Activated T-cell treated with anti-CD3 and anti-CD28 coated beads, Interleukin-2, amount 50 U/mL, for 1 hour (primary cell): Measurements from ENCODE around the gene EHMT1.

Experiments used
- DNase-seq: peaks from one replicate; pipeline ENCODE4 v3.0.0-alpha.2; 2020

Gene EHMT1

DNA sequence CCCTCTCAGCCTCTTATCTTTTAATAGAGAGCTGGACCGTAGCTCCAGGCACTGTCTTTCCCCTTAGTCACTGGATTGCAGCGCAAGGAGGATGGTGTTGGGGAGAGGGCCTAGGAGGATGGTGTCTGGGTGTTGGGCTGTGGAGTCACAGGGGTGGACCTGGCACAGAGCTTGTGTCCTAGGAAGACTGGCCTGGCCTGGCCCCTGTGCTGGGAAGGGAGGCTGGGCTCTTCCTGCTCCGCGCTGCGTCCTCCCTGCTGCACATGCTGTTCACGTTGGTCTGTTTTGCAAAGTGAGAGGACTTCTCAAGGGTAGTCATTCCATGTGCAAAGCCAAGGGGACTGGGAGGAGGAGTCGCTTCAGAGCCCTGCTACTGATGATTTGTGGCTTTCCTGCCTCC, 123.9 kb downstream of the EHMT1 start:
- no peak for DNase-seq

DNA sequence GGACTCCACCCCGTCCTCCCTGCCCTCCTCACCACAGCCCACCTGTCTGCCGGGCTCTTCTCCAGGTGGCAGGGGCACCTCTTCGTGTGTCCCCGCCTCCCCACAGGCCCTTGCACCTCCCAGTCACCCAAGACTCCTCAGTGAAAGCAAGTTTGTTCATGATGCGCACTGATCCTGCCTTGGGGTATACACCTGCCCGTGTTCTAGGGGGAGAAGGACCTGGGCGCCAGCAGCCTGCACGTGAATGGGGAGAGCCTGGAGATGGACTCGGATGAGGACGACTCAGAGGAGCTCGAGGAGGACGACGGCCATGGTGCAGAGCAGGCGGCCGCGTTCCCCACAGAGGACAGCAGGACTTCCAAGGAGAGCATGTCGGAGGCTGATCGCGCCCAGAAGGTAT, 124.9 kb downstream of the EHMT1 start:
- DNase-seq: no peak

DNA sequence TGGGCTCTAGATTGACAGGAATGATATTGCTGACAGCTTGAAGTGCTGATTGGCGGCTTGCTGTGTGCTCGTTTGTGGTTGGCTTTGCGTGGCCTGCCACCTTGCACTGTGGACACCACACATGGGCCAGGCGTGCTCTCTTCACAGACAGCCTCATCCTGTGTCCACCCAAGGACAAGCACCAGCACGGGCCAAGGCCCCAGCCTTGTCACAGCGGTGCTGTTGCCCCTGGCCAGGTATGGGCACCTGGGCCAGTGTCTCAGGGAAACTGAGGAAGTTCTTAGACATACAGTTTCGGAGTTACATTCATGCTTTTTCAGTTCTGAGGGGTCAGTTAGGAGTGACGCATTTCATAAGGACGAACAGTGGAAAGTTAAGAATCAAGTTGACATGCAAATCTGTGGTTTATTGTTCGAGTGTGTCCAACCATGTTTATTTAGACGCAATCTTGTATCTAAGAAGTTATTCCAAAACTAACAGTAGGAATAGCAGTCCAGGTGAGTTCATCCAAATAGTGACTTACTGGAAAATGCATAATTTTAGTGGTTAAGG, 125.9 kb downstream of the EHMT1 start:
- DNase-seq: no peak

DNA sequence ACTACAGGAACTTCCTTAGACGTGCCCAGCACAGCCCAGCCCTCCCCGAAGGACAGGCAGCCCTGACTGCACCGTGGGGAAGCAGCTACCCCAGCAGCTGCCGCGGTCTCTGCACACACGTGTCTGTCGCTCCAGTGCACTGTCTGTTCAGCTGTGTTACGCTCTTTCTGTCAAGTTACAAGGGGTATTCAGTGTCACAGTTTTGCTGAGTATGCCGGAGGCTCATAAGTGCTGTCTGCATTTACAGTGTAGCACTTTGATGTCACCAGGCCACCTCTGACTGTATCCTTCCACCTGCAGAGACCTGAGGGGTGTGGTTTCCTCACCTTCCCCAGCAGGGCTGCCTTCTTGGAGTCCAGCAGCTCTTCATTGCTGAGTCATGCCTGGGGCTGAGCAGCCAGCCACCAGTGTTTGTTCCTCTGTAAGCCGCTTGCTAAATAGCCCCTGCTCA, 126.8 kb downstream of the EHMT1 start:
- DNase-seq: no peak

DNA sequence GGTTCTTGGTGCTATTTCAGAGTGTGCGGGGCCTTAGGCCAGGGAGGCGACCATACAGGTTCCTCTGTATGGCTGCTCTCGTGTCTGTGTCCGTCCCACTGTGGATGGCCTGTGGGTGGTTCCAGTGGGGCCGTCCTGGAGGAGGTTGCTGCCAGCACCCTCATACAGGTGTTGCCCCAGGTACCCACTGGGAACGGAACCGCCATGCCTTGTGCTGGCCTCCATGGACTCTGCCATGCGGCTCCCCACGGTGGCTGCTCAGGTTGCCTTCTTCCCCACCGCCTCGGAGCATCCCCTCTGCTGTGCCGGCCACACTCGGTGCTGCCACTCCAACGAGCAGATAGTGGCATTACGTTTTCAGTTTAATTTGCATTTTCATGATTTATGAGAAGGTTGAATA, 129.5 kb downstream of the EHMT1 start:
- no peak for DNase-seq

DNA sequence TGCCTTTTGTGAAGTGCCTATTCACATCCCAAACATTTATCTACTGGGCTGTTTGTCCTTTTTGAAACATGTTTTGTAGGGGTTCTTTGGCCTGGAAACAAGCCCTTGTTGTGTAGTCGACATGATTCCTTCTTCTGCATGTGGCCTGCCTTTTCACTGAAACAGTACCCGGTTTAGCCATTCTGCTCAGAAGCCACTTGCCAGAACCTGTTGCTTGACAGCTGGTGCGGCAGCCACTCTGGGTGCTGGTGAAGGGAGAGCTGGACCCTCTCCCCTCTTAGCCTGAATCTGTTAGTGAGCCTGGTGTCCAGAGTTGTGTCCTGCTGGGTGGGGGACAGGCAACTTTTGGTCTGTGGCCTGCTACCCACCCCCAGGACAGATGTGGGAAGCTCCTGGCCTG, 129.9 kb downstream of the EHMT1 start:
- DNase-seq: no peak

DNA sequence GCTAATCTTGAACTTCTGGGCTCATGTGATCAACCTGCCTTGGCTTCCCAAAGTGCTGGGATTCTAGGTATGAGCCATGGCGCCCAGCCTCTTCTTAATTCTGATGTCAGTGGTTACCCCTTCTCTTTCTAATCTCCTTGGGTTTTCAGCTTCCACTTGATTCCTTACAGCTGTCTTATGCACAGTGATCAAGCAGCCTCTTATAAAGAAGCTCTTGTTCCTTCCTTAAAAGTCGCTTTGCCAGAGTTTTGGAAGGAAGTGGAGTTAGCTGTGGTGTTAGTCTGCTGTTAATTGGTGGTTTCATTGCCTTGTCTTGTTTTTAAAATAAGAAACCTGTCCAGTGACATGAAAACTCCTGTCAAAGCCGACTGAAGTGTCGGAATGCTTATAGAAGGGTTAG, 130.7 kb downstream of the EHMT1 start:
- no peak for DNase-seq

DNA sequence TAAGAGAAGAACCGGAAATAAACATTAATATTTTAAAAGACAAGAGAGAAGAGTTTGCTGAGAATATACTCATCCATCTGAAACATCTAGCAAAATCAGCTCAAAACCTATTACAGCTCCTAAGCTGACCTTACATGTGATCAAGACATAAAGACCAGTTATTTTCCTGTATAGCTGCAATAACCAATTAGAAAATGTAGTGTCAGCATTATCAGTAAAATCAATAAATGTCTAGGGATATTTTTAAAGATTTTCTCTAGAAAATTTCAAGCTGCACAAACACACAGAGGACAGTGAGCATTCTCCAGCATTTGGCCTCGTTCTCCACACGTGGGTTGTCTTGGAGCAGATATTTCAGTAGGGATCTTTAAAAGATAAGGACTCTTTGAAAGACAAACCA, 131.2 kb downstream of the EHMT1 start:
- DNase-seq: no peak

DNA sequence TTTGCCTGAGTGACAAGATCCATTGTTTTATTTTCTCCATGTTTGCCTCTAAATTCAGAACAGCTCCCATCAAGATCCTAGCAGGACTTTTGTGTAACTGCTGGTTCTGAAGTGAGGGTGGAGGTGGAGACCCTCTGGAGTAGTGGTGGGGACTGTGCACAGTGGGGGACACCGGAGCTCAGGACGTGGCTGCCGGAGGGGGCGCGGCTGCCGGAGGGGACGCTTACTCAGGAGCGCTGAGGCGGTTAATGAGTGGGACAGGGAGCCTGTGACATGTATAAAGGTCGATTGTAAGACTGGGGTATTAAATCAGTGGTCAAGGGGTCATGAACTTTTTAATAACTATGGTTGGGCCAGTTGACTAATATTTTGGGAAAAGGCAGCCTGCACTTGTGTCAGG, 131.8 kb downstream of the EHMT1 start:
- DNase-seq: no peak

DNA sequence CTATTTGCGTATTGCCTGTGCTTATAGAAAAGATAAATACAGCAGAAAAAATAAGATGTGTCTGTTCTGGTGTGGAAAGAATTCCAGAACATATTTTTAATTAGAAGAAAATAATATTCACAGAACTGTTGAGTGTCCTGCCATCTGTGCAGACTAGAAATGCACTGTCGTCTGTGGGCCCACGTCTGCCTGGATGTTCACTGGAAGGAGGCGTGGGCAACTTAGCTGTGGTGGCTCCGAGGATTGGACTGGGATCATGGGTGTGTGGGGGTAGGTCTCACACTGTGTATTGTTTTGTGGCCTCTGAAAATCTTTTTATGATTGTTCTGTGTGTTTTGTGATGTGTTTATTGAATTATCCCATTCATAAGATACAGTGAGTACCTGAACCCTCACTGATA, 132.8 kb downstream of the EHMT1 start:
- DNase-seq: no peak

DNA sequence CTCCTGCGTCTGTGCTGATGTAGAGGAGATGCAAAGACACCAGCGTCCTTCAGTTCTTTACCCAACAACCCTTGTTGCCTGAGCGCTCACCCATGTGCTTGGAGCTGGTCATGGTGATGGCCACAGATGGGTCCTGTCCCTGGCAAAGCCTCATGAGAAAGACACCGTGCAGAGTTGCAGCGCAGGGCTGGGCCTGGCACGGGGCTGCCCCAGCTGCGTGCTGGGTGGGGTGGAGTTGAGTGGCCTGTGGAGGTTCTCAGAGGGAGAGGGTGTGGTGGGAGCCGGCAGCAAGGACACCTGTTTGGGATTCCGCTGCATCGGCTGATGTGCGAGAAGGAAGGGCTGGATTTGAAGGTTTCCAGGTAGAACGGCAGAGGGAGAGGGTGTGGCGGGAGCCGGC, 133.6 kb downstream of the EHMT1 start:
- no peak for DNase-seq

DNA sequence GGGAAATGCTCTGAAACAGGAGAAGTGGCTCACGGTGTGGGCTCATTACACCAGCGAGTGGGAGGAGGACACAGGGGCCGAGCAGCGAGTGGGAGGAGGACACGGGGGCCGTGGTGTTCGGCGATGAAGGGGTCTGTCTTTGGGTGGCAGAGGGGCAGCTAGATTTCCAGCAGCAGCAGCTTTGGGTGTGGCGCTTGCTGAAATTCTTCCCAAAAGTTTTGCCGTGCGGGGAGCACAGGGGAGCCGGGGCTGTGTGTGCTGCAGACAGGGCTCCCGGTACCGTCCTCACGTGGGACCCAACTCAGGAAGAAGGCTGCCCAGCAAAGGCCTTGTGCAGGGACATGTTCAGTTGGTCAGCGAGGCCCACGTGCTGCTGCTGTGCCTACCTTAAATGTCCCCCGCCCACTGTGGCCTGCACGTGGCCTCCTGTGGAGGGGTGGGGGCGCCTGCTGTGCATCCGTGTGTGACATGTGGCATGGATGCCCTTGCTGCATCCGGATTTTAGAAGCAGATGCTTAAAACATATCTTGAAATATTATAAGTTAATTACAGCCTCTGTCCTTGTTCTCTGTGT, 134.5 kb downstream of the EHMT1 start:
- no peak for DNase-seq

DNA sequence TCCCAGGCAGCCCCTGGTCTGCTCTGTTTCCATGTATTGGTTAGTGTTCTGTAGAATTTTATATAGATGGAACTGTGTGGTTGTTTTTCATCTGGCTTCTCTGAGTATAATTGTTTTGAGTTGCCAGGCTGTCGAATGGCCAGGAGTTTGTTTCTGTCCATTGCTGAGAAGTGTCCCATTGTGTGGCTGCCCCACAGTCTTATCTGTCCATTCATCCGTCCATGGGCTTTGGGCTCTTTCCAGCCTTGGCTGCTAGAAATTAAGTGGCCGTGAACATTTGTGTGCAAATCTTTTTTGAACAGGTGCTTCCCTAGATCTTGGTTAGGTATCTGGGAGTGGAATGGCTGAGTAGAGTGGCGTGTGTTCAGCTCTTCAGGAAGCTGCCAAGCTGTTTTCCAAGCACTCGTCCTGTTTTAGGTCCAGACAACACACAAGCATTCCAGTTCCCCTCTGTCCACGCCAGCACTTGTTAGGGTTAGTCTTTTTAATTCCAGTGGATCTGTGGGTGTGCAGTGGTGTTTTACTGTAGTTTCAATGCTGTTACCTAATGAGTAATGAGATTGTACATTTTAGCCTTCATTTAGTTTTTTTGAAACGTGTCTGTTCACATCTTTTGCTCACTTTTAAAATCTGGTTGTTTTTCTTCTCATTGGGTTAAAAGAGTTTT, 136.6 kb downstream of the EHMT1 start:
- DNase-seq: no peak

DNA sequence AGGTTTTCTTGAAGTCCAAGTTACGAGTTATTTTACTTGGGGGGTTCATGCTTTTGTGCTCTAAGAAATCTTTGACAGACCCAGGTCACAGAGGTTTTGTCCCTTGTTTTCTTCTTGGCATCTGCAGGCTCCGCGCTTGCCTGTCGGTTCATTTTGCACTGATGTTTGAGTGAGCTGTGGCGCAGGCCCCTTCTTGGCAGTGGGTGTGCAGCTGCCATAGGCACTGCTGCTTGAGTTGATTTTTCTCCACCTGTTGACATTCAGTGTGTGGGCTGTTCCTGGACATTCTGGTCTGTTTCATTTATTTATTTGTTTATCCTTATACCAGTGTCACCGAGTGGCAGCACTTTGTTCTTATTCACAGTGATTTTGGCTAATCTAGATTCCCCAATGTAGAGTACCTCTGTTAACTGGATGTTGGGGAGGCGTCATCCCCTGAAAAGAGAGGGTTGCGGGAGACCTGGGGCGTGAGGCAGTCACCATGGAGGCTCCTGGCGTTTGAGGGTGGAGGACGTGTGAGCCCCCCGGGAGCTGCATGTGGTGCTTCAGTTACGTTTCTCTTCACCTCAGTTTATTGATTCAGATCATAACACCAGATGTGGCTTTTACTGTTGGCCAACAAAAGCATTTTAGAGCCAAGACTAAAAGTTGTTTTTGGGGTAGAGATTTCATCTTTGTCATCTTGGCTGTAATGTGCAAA, 137.4 kb downstream of the EHMT1 start:
- DNase-seq: no peak

DNA sequence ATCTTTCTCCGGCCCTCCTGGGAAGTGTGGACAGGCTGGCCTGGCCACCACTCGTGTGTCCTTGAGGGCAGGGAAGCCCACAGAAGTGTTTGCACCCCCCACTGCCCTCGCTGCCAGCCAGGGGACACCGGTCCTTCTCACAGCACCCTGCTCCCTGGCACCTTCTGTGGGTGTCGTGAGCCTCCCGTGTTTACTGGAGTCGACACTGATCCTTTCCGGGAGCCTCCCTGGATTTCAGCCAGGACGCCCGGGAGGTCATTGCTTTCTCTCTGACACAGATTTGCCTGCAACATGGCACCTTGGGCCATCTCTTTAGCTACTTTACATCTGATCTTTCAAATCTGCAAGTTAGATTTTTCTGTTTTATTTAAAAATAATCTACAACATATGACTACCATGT, 138.3 kb downstream of the EHMT1 start:
- DNase-seq: no peak

DNA sequence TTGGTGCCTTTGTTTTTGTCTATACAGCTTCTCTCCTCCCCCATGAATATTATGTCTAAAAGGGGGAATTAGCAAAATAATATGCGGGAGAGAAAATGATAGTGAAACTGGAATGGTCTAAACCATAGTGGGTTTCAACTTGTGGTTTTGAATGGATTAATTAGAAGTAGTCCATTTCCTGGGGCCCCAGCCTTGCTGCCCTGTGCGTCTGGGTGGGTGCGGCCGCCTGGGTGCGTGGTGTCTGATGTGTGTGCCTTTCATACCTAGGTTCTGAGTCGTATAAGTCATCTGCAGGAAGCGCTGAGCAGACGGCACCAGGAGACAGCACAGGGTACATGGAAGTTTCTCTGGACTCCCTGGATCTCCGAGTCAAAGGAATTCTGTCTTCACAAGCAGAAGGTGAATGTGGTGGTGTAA, 138.8 kb downstream of the EHMT1 start:
- no peak for DNase-seq

DNA sequence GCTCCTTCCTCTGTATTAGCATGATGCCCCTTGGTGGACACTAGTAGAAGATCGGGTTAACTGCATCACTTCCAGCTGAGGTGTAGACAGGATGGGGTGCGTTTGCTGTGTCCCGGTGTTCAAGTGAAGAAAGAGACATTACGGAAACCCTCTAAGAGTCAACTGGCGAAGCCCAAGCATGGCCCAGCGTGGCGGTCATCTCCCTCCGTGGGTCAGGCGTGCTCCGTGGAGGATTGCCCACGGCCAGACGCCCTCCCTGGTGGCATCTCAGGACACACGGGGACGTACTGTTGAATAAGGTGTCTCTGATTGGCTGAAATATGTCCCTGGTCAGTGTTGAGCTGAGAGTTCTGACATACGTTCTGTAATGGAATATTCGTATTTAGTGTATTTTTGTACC, 139.3 kb downstream of the EHMT1 start:
- DNase-seq: no peak

DNA sequence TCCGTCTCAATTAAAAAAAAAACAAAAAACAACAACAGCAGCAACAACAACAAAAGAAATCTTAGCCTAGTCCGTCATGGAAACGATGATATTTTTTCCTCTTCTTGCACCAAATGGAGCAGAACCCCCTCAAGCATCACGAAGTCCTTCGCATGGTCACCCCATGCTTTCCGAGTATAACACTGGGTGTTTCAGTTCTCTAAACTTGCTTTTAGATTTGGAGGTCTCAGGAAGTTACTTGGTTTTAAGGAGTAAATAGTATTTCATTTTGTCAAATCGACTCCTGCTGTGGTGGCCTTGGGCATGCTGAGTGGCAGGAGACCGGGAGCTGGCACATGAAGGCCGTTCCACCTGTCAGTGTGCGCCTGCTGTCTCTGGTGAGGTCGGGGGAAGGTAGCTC, 140.3 kb downstream of the EHMT1 start:
- DNase-seq: no peak

DNA sequence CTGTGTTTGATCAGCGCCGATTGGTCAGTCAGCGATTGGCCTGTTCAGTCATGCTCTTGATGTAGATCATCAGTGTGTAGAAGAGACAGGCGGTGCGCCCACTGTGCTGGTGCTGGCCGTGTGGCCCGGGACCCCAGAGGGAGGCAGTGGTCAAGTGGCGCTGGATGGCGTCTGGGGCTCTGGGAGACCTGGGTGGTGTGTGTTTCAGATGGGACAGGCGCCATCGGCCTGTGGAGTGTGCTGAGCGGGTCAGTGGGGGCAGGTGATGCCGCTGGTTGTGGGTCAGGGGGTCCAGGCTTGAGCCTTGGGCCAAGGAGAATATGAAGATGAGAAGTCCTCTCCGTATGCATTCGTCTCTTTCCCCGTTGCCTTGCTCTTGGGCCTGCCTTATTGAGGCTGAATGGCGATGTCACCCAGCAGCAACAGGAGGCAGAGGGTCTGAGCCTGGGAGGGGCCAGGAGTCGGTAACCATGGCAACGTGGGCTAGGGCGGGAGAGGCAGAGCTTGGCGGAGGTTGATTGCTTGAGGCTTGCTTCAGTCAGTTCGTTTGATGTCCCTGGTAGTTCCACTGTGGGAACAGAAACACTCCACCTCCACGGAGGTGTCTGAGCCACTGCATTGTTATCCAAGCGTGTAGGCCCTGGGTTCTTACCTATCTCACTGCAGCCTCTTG, 141.0 kb downstream of the EHMT1 start:
- DNase-seq: no peak

DNA sequence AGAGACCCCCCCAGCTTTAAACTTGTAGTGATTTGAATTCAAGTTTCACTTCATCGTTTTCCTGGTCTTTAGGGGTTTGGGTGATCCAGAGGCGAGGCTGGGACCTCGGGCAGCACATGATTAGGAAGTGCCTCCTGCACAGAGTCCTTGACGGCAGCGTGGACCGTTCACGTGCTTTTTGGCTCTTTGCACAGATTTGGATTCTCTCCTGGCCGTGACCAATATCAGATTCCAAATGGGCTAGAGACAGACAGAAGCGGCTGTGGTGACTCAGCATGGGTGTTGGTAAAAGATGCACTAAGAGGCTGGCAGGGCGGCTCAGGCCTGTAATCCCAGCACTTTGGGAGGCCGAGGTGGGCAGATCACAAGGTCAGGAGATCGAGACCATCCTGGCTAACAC, 141.6 kb downstream of the EHMT1 start:
- DNase-seq: no peak

DNA sequence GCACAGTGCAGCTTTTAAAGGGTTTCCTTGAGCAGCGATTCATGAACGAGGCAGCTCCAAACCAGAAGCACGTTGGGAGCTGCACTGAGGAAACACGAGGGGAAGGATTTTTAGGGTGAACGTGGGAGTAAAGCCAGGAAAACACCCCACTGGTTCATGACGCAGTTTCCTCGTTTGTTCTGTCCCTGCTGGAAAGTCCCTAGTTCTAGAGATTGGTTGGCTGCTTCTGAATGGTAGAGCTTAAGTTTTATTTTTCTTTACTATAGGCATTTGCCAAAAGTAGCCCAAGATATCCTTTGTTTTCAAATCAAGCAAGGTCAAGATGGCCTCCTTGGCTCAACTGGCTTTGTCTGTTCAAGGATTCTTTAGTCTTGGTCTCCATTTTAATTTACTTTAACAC, 142.2 kb downstream of the EHMT1 start:
- DNase-seq: no peak

DNA sequence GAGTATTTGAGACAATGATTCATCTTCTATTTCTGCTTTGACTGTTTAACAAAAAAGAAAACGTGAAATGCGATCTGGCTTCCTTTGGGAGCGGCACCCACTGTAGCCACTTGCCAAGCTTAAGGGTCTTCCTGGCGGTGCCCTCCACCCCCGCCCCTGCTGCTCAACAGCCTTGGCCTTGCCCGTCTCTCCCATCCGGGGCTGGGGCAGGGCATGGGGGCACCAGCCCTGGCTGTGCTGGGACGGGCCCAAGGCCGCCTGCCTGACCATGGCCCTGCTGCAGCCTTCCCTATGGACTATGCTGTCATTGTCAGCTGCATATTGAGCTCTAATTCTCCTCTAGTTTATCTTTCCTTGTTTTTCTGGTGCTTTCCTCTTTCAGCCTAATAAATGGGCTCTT, 143.0 kb downstream of the EHMT1 start:
- DNase-seq: no peak

DNA sequence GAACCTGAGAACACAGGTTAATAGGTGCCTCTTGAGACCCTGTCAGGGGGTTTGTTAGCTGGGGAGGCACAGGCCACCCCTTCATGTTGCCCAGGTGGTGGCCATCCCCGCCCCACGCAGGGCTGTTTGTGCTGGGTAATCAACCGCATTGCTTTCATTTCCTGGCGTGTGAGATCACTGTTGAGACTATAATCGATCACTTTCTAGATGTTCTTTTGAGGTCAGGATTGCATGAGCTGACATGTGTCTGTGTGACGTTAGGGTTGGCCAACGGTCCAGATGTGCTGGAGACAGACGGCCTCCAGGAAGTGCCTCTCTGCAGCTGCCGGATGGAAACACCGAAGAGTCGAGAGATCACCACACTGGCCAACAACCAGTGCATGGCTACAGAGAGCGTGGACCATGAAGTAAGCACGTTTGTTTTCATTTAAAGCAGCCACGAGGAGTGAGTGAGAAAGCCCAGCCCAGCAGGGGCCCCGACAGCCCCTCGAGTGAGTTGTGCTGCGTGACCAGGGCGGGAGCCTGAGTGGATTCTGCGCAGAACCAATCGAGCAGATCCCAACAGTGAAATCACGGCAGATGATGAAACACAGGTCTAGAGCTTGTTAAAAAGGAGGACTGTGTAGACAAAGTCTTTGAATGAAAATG, 143.7 kb downstream of the EHMT1 start:
- DNase-seq: no peak
